ENCODE measurements around the gene KIF18A.
A peak's percentile ranks its signal among the peaks of the same experiment; 100 is the strongest.

The KIF18A gene

GRCh38 chr11:28040384-28040783 is 67.6 kb downstream of the KIF18A start:
- no peak for DNase-seq

- DNase-seq: no peak
Measured at GRCh38 chr11:28038775-28039174, 69.2 kb downstream of the KIF18A start.

- no peak for DNase-seq
Measured at GRCh38 chr11:28026634-28027290, 81.2 kb downstream of the KIF18A start.

- no peak for DNase-seq
Measured at GRCh38 chr11:28017816-28018215, 90.1 kb downstream of the KIF18A start.

GRCh38 chr11:28011813-28012212 is 96.1 kb downstream of the KIF18A start:
- DNase-seq: peak in 2 of 4 experiments; percentile 2 to 9

- no peak for DNase-seq
Measured at GRCh38 chr11:28009996-28010395, 98.0 kb downstream of the KIF18A start.

GRCh38 chr11:28009388-28009787 is 98.6 kb downstream of the KIF18A start:
- no peak for DNase-seq

GRCh38 chr11:28003615-28004014 is 104.3 kb downstream of the KIF18A start:
- no peak for DNase-seq

- no peak for DNase-seq
Measured at GRCh38 chr11:27998552-27998951, 109.4 kb downstream of the KIF18A start.

GRCh38 chr11:27997344-27997743 is 110.6 kb downstream of the KIF18A start:
- no peak for DNase-seq

GRCh38 chr11:27996066-27996465 is 111.9 kb downstream of the KIF18A start:
- DNase-seq: no peak

- DNase-seq: no peak
Measured at GRCh38 chr11:27995083-27995482, 112.9 kb downstream of the KIF18A start.

- no peak for DNase-seq
Measured at GRCh38 chr11:27991736-27992135, 116.2 kb downstream of the KIF18A start.

- no peak for DNase-seq
Measured at GRCh38 chr11:27977527-27977926, 130.4 kb downstream of the KIF18A start.

- DNase-seq: no peak
Measured at GRCh38 chr11:27977031-27977430, 130.9 kb downstream of the KIF18A start.

GRCh38 chr11:27976262-27976661 is 131.7 kb downstream of the KIF18A start:
- DNase-seq: no peak

- no peak for DNase-seq
Measured at GRCh38 chr11:27973851-27974536, 134.0 kb downstream of the KIF18A start.

GRCh38 chr11:27972522-27973170 is 135.3 kb downstream of the KIF18A start:
- no peak for DNase-seq

GRCh38 chr11:27971171-27971570 is 136.8 kb downstream of the KIF18A start:
- DNase-seq: no peak
